ENCODE data around the gene FBXL4. TPM values are rescaled to one million over a fixed set of nuclear protein-coding genes. Genes with fewer than 3 reads are reported as not detected.

Gene FBXL4
- total RNA-seq, 1 experiment from 2014 or later = 15.1 TPM

- H3K79me2 ChIP-seq (ENCODE audit: low read depth) = no peaks in the 10 kb centered on the region
- ChIA-PET POLR2A (ENCODE audit: unreplicated experiment) (no interaction called here), CTCF (no interaction called here)
- BruUV-seq (replicated peaks) = no TSS peak
- no peak for DNase-seq
- H2AFZ ChIP-seq = no peak overlapping the region
- H3F3A ChIP-seq (ENCODE audit: insufficient read depth, low read depth) = no peaks in the 10 kb centered on the region
- H3K4me2 ChIP-seq = no peak overlapping the region
- intact Hi-C loops (cut with micrococcal nuclease; ENCODE audit: unreplicated experiment) = no loop called here
- H3K4me1 ChIP-seq (replicated peaks; ENCODE audit: insufficient read depth) = no peaks in the 10 kb centered on the region
- H3K9me2 ChIP-seq (ENCODE audit: insufficient read depth) = no peaks in the 10 kb centered on the region
- no peak overlapping the region for H3K27ac ChIP-seq
- H3K27me3 ChIP-seq (ENCODE audit: insufficient read depth, low read depth) = peaks cover 17% of the 10 kb centered on the region; the same call in 1 of the 2 replicates
- H4K20me1 ChIP-seq (ENCODE audit: insufficient read depth) = no peaks in the 10 kb centered on the region
- no peak for TF ChIP-seq CTCF (conservative IDR thresholded peaks at IDR 0.05)
- TF ChIP-seq EZH2 (IDR thresholded peaks at IDR 0.05; ENCODE audit: low read depth) = no peak
- H3K36me3 ChIP-seq (ENCODE audit: low read depth) = no peaks in the 10 kb centered on the region
- H3K9me3 ChIP-seq (ENCODE audit: insufficient read depth, low read depth) = no peaks in the 10 kb centered on the region
- no peak overlapping the region for H3K4me3 ChIP-seq
Measured at GRCh38 chr6:98828941-98829411, 118.8 kb downstream of the FBXL4 start.

GRCh38 chr6:98828211-98828788, 119.4 kb downstream of the FBXL4 start:
- Histone ChIP-seq H3K79me2 (ENCODE audit: low read depth) (no peaks in the 10 kb centered on the region), H3F3A (ENCODE audit: insufficient read depth, low read depth) (no peaks in the 10 kb centered on the region), H3K4me2 (no peak overlapping the region), H3K4me3 (no peak overlapping the region), H3K27me3 (ENCODE audit: insufficient read depth, low read depth) (peaks cover 20% of the 10 kb centered on the region; the same call in 1 of the 2 replicates), H3K4me1 (replicated peaks; ENCODE audit: insufficient read depth) (no peaks in the 10 kb centered on the region), H3K36me3 (ENCODE audit: low read depth) (no peaks in the 10 kb centered on the region), H2AFZ (no peak overlapping the region), H3K9me3 (ENCODE audit: insufficient read depth, low read depth) (no peaks in the 10 kb centered on the region), H3K9me2 (ENCODE audit: insufficient read depth) (no peaks in the 10 kb centered on the region), H3K27ac (no peak overlapping the region), H4K20me1 (ENCODE audit: insufficient read depth) (no peaks in the 10 kb centered on the region)
- intact Hi-C loops (cut with micrococcal nuclease; ENCODE audit: unreplicated experiment) = no loop called here
- POLR2A ChIA-PET (ENCODE audit: unreplicated experiment) = no interaction called here
- DNase-seq = no peak
- CTCF ChIA-PET = no interaction called here
- BruUV-seq (replicated peaks) = no TSS peak
- no peak for TF ChIP-seq CTCF (conservative IDR thresholded peaks at IDR 0.05)
- no peak for TF ChIP-seq EZH2 (IDR thresholded peaks at IDR 0.05; ENCODE audit: low read depth)

- Histone ChIP-seq H2AFZ (no peak overlapping the region), H3K36me3 (ENCODE audit: low read depth) (no peaks in the 10 kb centered on the region), H4K20me1 (ENCODE audit: insufficient read depth) (no peaks in the 10 kb centered on the region), H3K79me2 (ENCODE audit: low read depth) (no peaks in the 10 kb centered on the region), H3K9me3 (ENCODE audit: insufficient read depth, low read depth) (no peaks in the 10 kb centered on the region), H3K9me2 (ENCODE audit: insufficient read depth) (no peaks in the 10 kb centered on the region), H3K4me1 (replicated peaks; ENCODE audit: insufficient read depth) (no peaks in the 10 kb centered on the region), H3F3A (ENCODE audit: insufficient read depth, low read depth) (no peaks in the 10 kb centered on the region), H3K27ac (no peak overlapping the region), H3K4me3 (no peak overlapping the region), H3K4me2 (no peak overlapping the region), H3K27me3 (ENCODE audit: insufficient read depth, low read depth) (peaks cover 22% of the 10 kb centered on the region; the same call in 1 of the 2 replicates)
- TF ChIP-seq EZH2 (IDR thresholded peaks at IDR 0.05; ENCODE audit: low read depth) (no peak), CTCF (conservative IDR thresholded peaks at IDR 0.05) (no peak)
- intact Hi-C loops (cut with micrococcal nuclease; ENCODE audit: unreplicated experiment) = no loop called here
- BruUV-seq (replicated peaks) = no TSS peak
- DNase-seq = no peak
- POLR2A ChIA-PET (ENCODE audit: unreplicated experiment) = no interaction called here
- CTCF ChIA-PET = no interaction called here
Measured at GRCh38 chr6:98827295-98828159, 120.2 kb downstream of the FBXL4 start.
